ENCODE measurements around the gene SDK2. TPM values are rescaled to one million over a fixed set of nuclear protein-coding genes. Genes with fewer than 3 reads are reported as not detected.

The SDK2 gene
- total and polyA plus RNA-seq, 2 of the 4 experiments (the other 2 are of a cell fraction), result under 0.01 to 0.03 TPM

DNA sequence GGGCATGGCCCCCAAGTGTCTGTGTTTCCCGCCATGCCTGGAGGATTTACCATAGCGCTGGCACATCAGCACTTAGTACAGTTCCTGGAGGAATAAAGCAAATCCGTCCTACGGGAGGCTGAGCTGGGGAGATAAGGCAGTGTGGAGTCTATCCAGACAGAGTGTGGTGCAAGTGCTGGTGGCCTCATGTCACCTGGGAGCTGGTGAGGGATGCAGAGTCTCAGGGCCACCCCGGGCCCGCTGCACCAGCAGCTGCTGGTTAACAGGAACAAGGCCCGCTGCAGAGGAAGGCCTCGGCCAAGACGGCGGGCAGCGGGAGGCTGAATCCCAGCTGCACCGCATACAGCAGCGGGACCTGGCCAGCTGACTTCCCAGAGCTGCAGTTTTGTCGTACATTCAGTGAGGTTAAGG lies 275.1 kb downstream of the SDK2 start:
- 81% methylated on average over 8 of the region's 14 CpGs; no CpG with 5 or more reads in 1 of the 2 experiments for WGBS, 2 experiments (ENCODE audit: extremely low coverage in 2 of 2, insufficient read length in 1 of 2)
- Histone ChIP-seq H4K91ac (ENCODE audit: insufficient read depth, low read depth, low read length) (no peak overlapping the region), H2BK5ac (ENCODE audit: low read depth, low read length, poor library complexity, severe bottlenecking) (no peak overlapping the region), H3K23ac (ENCODE audit: low read depth, low read length) (no peak overlapping the region), H2AFZ (replicated peaks; ENCODE audit: low read length, poor library complexity) (peak overlapping the region; percentile 1), H3K27me3 (ENCODE audit: control insufficient read depth, insufficient read depth, low read length) (peaks cover 14% of the 10 kb centered on the region), H2BK20ac (ENCODE audit: low read depth, low read length) (no peak overlapping the region), H4K20me1 (ENCODE audit: insufficient read depth, low read length) (no peaks in the 10 kb centered on the region), H2BK120ac (ENCODE audit: low read depth, low read length) (no peak overlapping the region), H3K9me1 (ENCODE audit: insufficient read depth, low read length) (no peaks in the 10 kb centered on the region), H2AK5ac (ENCODE audit: low read depth, low read length) (no peak overlapping the region), H3K9ac (ENCODE audit: low read depth, low read length) (no peak overlapping the region), H3K4me3 (ENCODE audit: insufficient read depth, low read depth, low read length) (no peak overlapping the region), H3K56ac (ENCODE audit: extremely low read depth, insufficient read depth, low read length) (no peak overlapping the region), H3K27ac (ENCODE audit: insufficient read depth, low read length) (no peak overlapping the region), H3K4ac (ENCODE audit: low read depth, low read length) (no peak overlapping the region), H3K18ac (ENCODE audit: low read depth, low read length) (no peak overlapping the region), H3K9me3 (ENCODE audit: control insufficient read depth, insufficient read depth, low read length) (no peaks in the 10 kb centered on the region), H2AK9ac (replicated peaks; ENCODE audit: low read depth, low read length, poor library complexity) (no peak overlapping the region), H3K79me1 (ENCODE audit: low read depth in 1 of 2, low read length in 2 of 2) (no peaks in the 10 kb centered on the region), H4K5ac (ENCODE audit: low read depth, low read length) (no peak overlapping the region), H3K4me1 (ENCODE audit: control insufficient read depth, insufficient read depth, low read length) (peaks cover 2% of the 10 kb centered on the region), H3K4me2 (ENCODE audit: low read depth, low read length) (no peak overlapping the region), H3K14ac (replicated peaks; ENCODE audit: low read depth, low read length) (no peak overlapping the region; the same call in 1 of the 2 replicates), H3K36me3 (ENCODE audit: control insufficient read depth, insufficient read depth, low read length) (no peaks in the 10 kb centered on the region), H2BK15ac (ENCODE audit: low read depth, low read length) (no peak overlapping the region), H4K8ac (ENCODE audit: low read depth in 2 of 2, low read length in 2 of 2) (no peak overlapping the region)
- in situ Hi-C loops (cut with MboI; ENCODE audit: low sequenced_read_pairs), result loop anchor here (25.0 kb wide), 1 partner anchor 782 kb away; no protein-coding TSS in a partner anchor
- ATAC-seq (ENCODE audit: low read depth) (no peak), DNase-seq (no peak)
- intact Hi-C loops (cut with micrococcal nuclease), result no loop called here
- POLR2A ChIA-PET (ENCODE audit: unreplicated experiment), result no interaction called here
- no TSS peak for BruUV-seq (replicated peaks)
- CTCF ChIA-PET, result interaction anchor here (0.7 to 2.8 kb wide), 3 partner anchors 27 to 113 kb away, joined by 3 to 37 read pairs (median 3); no protein-coding TSS in a partner anchor
- dilution Hi-C loops (cut with HindIII; ENCODE audit: low sequenced_read_pairs, unreplicated experiment), result no loop called here
- TF ChIP-seq RCOR1 (IDR thresholded peaks at IDR 0.05; ENCODE audit: insufficient replicate concordance, low read length), result no peak
- no peak for TF ChIP-seq MAZ (IDR thresholded peaks at IDR 0.05; ENCODE audit: borderline replicate concordance, low read depth, low read length)
- no peak for TF ChIP-seq BHLHE40 (IDR thresholded peaks at IDR 0.05; ENCODE audit: low read depth, low read length)
- TF ChIP-seq CHD1 (IDR thresholded peaks at IDR 0.05; ENCODE audit: low read depth, low read length), result no peak
- TF ChIP-seq CEBPB (IDR thresholded peaks at IDR 0.05; ENCODE audit: low read depth, low read length), result no peak
